HG03025 (cell line): ENCODE data around the gene TRIM66.

Experiments
- ATAC-seq: cut with Tn5 transposase; IDR thresholded peaks from one replicate; pipeline ENCODE4 v1.9.1; 2021; ENCODE audit warnings: mild to moderate bottlenecking, moderate library complexity; ENCODE audit not compliant: unreplicated experiment, low FRiP score

Gene TRIM66

DNA sequence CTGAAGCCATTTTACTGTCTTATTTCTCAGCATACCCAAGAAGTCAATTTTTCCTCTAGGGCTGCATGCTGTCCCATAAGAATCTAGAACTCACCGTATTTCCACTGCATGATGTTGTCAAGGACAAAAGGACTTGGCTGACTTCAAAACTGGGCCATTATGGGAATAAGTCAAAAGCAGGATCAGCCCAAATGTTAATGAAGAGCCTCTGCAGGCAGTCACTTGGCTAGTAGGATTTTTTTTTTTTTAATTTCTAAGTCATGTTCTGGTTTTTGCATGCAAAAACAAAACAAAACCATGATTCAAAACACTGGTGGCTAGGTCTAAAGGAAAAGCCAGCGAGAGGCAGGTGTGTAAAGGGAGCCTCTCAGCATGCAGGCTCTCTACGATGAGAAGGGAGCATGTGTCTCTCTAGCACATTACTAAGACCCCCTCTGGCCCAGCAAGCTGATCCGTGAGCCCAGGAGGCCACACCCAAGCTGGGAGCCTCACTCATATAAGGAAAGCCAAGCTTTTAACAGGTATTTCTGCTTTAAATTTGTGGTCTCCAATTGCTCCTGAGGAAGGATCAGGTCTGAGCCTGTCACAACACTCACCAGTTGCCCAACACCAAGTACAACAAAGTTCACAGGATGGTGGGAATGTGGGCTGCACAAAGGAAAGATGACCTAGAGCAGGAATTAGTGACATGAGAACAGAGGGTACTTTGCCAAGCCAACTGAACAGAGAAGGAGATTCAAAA, 67.0 kb downstream of the TRIM66 start:
- no peak for ATAC-seq

DNA sequence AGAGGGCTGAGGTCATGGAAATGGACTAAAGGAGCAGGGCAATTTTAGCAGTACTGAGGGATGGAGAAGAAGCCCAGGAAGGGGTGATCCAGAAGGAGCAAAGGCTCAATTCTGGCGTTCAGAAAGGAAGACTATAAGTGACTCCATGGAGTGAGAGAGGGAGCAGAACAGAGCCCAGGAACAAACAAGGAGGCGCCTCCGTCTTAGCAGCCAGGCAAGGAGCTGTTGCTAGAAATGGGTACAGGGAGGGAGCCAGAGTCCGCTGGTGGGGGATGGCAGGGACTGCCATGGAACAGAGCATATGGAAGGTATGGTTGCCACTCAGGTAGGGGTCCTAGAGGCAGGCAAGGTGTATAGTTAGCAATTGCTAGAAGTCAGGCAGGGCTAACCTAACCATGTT, 68.0 kb downstream of the TRIM66 start:
- no peak for ATAC-seq

DNA sequence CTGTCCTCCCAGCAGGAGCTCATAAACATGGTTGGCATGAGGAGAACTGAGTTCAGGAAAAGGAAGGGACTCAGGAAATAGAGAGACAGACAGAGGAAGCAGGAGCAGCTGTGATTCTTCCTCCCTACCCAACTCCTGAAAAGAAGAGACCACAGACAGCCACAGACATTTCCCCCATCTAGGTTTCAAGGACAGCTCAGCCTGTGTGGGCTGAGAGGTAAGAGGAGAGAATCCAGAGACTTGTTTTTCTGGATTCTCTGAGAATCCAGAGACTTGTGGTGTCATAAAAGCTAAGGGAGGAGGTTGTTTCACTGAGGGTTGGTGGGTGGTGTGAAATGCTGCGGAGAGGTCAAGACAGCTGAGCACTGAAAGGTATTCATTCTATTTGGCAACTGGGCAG, 69.4 kb downstream of the TRIM66 start:
- no peak for ATAC-seq

DNA sequence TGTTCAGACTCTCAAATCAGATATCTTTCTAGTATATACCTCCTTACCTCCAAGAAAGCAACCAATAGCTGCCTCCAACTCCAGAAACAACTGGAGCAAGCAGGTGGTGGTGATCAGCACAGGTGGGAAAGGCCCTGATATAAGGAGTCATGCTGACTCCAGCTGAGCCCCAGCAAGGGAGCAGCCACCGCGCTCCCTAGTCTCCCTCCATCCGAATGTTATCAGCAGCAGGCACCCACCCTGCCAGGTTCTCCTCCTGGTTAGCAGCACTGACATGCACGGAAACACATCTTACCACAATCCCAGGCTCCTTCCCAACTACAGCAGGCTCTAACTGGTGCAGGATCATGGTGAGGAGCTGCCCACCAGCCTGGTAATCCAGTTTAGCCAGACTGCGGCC, 69.9 kb downstream of the TRIM66 start:
- ATAC-seq, result no peak

DNA sequence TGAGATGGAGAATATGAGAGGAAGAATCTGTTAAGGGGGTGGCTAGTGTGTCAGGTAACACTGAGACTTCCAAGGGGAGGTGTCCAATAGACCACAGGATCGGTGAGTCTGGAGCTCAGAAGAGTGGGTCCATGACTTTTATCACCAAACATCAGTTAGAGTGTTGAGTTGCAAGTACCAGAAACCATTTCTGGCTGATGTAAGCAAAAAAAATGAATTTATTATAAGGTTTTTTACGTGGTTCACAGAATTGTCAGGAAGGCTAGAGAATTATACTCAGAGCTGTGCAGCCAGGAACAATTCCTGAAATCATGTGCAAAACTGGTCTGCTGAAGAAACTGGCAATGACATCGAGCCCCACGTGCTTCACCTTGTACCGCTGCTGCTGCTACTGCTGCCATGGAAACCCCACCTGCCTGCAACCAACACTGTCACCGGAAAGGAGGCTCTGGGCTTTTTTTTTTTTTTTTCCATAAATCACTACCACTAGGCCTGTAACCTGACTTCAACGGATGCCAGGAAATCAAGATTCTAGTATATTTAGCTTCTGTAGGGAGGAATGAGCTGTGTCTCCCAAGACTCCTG, 71.8 kb downstream of the TRIM66 start:
- no peak for ATAC-seq

DNA sequence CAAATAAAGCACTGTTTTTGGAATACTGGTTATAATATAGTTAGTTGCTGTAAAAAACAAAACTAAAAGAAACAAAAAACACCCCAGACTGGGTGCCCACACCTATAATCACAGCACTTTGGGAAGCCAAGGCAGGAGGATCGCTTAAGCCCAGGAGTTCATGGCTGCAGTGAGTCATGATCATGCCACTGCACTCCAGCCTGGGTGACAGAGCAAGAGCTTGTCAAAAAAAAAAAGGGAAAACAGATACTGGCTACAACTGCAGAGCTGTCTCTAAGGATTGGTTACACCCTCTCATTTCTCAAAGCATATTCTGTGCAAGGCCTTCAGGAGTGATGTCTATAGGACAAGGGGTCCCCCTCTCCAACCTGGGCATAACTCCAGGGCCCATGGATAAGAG, 73.8 kb downstream of the TRIM66 start:
- ATAC-seq, result no peak

DNA sequence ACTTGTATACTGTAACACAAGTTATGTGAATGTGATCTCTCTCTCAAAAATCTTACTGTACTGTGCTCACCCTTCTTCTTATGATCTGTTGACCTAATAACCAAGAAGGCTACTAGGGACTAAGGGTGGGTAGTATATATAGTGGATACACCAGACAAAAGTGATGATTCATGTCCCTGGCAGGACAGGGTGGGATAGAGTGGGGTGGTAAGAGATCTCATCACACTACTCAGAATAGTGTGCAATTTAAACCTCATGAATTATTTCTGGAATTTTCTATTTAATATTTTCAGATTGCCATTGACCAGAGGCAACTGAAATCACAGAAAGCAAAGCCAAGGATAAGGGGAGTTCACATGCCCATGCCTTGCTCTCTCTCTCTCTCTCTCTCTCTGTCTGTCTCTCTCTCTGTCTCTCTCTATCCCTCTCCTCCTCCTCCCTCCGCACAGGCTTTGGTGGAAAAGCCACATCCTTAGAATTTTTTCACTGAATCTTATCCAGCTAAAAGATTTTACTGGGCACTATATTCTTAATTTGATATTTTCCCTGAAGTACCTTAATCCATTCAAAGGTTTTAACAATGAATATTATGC, 76.4 kb downstream of the TRIM66 start:
- ATAC-seq, result no peak

DNA sequence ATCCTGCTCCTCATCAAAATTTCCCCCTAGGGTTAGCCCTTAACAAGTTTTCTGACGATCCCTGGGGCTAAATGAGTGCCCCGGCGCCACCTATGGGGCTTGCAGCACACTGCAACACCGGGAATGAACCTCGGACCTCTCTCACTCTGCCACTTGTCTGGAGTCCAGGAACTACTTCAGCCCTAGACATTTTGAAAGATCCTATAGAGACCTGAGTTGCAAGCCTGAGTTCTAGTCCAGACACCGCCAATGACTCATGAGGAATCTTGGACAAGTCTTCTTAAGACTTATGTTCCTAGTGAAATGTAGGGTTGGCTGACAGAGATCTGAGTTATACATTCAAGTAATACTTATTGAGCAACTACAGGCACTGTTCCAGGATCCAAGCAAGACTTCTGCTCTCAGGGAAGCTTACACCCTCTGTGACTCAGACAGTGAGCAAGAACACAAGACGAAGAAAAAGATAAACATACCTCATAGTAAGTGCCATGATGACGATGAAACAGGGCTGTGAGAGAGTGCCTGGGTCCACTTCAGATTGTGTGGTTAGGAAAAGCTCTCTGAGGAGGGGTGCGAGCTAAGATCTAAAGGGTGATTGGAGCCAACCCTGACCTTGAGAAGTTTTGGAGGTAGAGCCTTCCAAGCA, 78.3 kb downstream of the TRIM66 start:
- peak; percentile 53 for ATAC-seq

DNA sequence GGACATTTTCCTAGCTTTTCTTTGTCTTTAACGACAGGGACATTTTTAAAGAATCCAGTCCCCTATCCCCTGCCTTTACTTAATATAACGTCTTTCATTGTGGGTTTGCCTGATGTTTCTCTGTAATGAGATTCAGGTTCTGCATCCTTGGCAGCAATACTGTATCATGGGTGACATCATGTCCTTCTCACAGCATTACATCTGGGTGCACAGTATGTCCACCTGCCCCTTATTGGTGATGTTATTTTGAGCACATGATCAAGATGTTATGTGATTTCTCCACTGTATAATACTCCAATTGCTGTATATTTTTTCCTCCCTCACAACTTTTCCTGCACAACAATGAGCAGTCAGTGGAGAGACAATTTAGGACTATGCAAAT, 78.8 kb downstream of the TRIM66 start:
- ATAC-seq, result no peak

DNA sequence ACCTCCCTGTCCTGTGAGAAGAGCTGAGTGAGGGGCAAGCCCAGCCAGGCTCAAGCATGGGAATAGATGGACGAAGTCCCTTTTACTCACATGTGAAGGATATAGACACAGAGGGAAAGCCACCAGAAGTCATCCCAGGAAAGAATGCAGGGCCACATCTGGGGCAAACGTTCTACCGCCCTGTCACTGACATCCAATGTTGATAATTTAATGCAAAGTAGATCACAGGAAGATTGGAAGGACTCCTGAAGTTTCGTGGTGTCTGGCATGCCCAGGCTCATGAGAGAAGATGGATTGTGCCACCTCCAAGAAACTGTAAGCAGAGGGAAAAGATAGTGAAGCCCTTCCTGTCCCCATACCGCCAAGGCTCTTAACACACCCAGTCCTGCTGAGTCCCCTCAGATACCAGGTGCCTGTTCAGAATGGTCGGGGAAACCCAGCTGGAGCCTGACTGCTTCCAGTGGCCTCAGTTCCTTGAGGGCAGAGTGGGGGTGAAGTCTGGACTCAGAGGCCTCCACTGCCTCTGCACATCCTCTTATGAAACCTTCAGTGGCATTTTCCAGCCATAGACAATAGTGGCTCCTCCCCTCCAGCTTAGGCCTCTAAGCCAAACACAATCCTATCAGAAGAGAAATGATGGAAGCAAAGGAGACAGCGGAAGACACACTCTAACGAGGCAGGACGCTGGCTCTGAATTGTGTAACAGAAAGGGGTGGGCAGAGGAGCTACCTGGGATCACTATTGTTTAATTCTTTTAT, 80.9 kb downstream of the TRIM66 start:
- no peak for ATAC-seq

DNA sequence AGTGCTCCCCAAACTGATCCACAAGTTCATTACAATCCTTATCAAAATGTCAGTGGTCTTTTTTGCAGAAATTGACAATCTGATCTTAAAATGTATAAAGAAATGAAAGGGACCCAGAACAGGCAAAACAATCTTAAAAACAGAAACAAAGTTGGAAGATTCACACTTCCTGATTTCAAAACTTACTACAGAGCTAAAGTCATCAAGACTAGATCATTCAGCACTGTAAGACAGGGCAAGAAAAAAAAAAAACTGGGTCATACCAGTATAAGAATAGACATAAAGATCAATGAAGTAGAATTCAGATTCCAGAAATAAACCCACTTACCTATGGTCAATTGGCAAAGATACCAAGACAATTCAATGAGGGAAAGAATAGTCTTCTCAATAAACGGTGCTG, 84.0 kb downstream of the TRIM66 start:
- no peak for ATAC-seq

DNA sequence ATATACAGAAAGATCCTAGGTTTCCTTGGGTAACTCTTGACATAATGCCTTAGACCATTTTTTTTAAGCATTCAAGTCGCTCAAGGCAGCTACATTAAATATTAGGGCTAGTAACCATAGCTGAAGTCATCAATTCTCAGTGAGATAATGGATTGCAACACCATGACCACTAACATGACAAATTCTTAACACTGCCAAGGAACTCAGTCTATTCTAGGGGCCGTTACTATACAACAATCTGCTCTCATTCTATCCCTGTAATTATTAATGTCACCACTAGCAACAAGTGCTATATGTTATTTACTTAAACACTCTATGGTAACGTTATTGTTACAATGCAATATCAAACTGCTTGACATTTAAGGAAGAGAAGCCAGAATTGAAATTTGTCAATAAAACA, 85.3 kb downstream of the TRIM66 start:
- no peak for ATAC-seq

DNA sequence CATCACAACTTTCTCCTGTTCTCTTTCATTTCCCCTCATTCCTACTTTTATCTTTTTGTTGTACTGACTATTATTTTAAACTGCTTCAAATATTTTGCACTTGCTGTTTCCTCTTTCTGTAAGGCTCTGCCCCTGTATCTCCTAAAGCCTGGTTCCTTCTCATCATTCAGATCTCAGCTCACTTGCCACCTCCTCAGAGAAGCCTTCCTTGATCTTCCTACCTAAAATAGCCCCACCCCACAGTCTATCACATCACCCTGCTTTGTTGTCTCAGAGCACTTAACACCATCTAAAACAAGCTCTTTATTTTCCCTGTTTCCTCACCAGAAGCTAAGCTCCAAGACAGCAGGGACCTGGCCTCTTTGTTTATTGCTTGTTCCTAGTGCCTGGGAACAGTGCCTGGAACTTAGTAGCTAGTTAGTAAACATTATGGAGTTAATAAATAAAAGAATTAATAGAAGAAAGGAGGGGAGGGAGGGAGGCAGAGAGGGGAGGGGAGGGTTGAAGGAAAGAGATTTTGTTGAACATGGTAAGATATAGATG, 85.9 kb downstream of the TRIM66 start:
- ATAC-seq, result no peak

DNA sequence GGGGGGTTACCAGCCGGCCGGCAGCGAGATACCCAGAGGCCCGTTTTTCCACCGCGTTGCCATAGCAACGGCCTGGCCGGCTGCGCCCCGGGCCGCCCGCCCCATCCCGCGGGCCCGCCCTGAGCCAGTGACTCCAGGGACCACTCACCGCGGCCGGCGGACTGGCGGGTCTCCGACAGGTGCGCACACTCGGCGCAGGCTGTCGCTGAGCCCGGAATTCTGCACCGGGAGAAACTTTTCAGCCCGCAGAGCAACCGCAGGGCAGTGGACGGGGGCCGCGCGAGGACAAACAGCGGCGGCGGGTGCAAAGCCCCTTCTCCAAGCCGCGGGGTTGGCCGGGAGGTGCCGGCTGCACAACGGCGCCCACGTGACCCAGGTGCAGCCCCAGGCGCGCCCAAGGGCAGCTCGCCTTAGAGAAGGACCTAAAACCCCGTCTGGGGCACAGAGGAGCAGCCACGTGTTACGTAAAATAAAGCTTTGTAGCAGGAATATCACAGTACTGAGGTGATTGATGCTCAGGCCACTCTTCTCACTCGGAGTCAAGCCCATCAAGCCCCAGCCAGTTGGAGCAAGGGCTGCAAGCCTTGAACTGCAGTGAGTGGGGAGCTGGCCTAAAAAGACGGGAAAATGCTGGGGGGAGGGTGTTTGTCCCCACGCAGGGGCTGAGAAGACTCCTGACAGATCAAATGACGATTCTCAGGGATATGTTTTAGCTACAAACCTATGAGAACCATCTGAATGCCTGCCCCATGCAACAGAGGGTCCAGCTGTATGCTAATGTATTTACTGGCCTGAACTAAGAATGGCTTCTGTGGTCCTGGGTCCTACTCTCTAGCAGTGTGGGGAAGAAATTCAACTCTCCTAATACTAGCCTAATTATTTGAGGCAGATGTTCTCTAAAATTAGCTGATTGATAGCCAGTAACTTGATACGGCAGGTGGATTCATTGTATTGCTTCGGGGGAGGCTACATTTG, 88.2 kb downstream of the TRIM66 start, which contains the start of gene STK33:
STK33 (minus strand) TSS at position 294 of the 975 bp plus-strand sequence. CDS start 119,323 bp downstream, outside the sequence.
- peak; percentile 95 for ATAC-seq

DNA sequence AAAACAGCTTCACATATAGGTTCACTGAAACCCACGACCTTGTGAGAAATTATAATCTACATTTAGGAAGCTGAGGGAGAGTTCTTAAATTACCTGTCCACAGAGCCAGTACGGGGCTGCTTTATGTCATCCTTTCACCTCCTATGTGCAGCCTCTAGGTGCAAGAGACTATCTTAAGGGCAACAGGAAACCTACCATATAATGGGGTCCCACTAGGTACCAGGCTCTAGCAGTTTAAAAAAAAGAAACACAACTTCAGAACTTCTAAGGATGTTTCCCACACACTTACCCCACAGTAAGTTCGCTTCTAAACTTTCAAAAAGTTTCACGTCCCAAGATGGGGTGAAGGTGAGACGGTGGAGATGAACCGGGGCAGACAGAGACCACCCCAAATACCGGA, 89.0 kb downstream of the TRIM66 start:
- no peak for ATAC-seq

DNA sequence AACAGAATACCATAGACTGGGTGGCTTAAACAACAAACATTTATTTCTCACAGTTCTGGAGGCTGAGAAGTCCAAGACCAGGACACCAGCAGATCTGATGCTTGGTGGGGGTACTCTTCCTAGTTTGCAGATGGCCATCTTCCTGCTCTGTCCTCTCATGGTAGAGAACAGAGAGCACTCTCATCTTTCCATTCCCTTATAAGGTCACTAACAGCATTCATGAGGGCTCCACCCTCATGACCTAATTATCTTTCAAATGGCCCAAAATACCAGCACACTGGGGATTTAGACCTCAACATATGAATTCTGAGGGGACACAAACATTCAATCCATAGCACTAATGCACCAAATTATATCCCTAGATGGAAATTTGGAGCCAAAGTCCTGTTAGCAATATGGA, 94.5 kb downstream of the TRIM66 start:
- no peak for ATAC-seq

DNA sequence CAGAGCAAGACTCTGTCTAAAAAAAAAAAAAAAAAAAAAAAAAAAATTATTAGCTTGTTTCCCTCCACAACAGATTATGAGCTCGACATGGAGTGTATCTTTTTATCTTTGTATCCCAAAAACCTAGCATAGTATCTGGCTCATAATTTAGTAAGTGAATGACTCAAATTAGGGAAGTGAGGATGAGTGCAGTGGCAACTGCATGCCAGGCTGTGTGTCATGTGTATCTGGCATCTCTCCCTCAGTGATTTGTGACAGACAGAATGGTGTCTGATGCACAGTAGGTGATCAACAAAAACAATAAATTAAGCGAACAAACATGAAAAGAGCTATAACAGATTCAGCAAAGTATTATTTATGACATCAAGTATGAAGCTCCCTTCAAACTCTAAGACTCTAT, 95.7 kb downstream of the TRIM66 start:
- ATAC-seq, result no peak

DNA sequence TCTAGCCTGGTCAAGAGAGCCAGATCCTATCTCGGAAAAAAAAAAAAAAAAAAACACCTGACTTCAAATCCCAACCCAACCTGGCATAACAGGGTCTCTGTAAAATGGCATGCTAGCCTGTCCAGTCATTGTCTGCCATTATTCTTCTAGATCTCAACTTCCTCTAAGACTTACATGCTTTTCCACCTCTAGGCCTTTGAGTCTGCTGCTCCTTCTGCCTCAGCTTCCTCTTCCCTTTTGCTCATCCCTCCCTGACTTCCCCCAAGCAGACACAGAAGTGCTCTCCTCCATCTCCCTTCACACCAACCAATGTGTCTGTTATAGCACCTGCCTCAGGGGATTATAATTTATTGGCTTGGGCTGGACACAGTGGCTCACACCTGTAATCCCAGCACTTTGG, 96.3 kb downstream of the TRIM66 start:
- ATAC-seq, result no peak

DNA sequence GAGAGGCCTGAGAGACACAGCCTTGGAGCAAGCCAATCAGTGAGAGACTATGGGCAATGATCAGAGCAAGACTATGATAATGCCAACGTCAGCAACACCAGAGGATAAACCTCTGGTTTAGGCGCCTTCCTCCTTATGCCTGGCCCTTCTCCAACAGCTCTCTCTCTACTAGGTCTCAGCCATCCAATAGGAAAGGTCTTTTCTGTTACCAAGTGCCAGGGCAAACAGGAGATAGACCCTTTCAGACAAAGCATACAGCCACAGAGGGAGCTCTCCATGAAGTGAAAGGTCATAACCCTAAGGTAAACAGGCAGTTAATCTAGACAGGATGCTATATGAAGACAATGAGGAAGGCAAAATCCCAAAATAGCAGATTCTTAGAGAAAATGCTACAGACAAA, 98.0 kb downstream of the TRIM66 start:
- no peak for ATAC-seq
